CD14-positive monocyte (primary cell): Measurements from ENCODE around the gene EP400. TPM values are rescaled to one million over a fixed set of nuclear protein-coding genes. Genes with fewer than 3 reads are reported as not detected.

ENCODE experiments used
- DNase-seq, 3 donors: peaks; one replicate each; pipeline ENCODE4 v3.0.0-alpha.2; 2011 to 2022
- H2AFZ ChIP-seq: 2 replicates; pipeline ENCODE4 v1.6.0; 2012; ENCODE audit warnings: mild to moderate bottlenecking, low read depth, low read length, inconsistent platforms; ENCODE audit not compliant: insufficient read depth, poor library complexity, severe bottlenecking
- H3K27ac ChIP-seq, 2 donors: 1 replicate in 1 of 2; 2 replicates in 1 of 2; pipeline ENCODE4 v1.5.1; 2012 to 2013; ENCODE audit warnings: low read length in 2 of 2, control low read depth in 1 of 2, inconsistent platforms in 1 of 2, low read depth in 1 of 2, mild to moderate bottlenecking in 1 of 2
- H3K27me3 ChIP-seq, 2 donors: one replicate each; pipeline versions ENCODE4 v1.6.0 to v1.6.1; 2011 to 2013; ENCODE audit warnings: low read length in 2 of 2; ENCODE audit not compliant: control insufficient read depth in 2 of 2, insufficient read depth in 2 of 2
- H3K36me3 ChIP-seq, 2 donors: replicated peaks in 1 of 2; 1 replicate in 1 of 2; 2 replicates in 1 of 2; pipeline versions ENCODE4 v1.5.1 to v1.6.1; 2012 to 2013; ENCODE audit warnings: low read length in 2 of 2, control low read depth in 1 of 2, inconsistent platforms in 1 of 2, mild to moderate bottlenecking in 1 of 2; ENCODE audit not compliant: insufficient read depth in 2 of 2, control insufficient read depth in 1 of 2
- H3K4me1 ChIP-seq, 2 donors: 1 replicate in 1 of 2; 2 replicates in 1 of 2; pipeline versions ENCODE4 v1.5.1 to v1.6.1; 2012 to 2013; ENCODE audit warnings: low read length in 2 of 2, control low read depth in 1 of 2, inconsistent platforms in 1 of 2, mild to moderate bottlenecking in 1 of 2, moderate library complexity in 1 of 2; ENCODE audit not compliant: insufficient read depth in 2 of 2, control insufficient read depth in 1 of 2
- H3K4me2 ChIP-seq: replicated peaks from 2 replicates; pipeline ENCODE3; 2012; ENCODE audit warnings: low read length, moderate library complexity, mild to moderate bottlenecking; ENCODE audit not compliant: poor library complexity, severe bottlenecking; ENCODE audit errors: extremely low read depth
- H3K4me3 ChIP-seq, 3 experiments: fragments of 200-600 bp in 1 of 3; sonication (generic) in 1 of 3; replicated peaks in 1 of 3; 1 replicate in 2 of 3; 2 replicates in 1 of 3; pipeline ENCODE4 v1.5.1; 2011 to 2013; ENCODE audit warnings: low read length in 3 of 3, mild to moderate bottlenecking in 3 of 3, control low read depth in 2 of 3, low read depth in 2 of 3, inconsistent platforms in 1 of 3, moderate library complexity in 1 of 3
- H3K79me2 ChIP-seq: 2 replicates; pipeline ENCODE4 v1.6.0; 2012; ENCODE audit warnings: mild to moderate bottlenecking, control low read depth, inconsistent platforms, low read length, moderate library complexity; ENCODE audit not compliant: insufficient read depth
- H3K9ac ChIP-seq: 2 replicates; pipeline ENCODE4 v1.6.0; 2017; ENCODE audit warnings: low read length, mild to moderate bottlenecking; ENCODE audit not compliant: insufficient read depth, poor library complexity, severe bottlenecking
- H3K9me3 ChIP-seq, 2 donors: replicated peaks in 1 of 2; 1 replicate in 1 of 2; 2 replicates in 1 of 2; pipeline versions ENCODE4 v1.5.1 to v1.6.1; 2012 to 2013; ENCODE audit warnings: low read length in 2 of 2, control low read depth in 1 of 2; ENCODE audit not compliant: control insufficient read depth in 1 of 2, insufficient read depth in 1 of 2
- H4K20me1 ChIP-seq: 2 replicates; pipeline ENCODE4 v1.6.0; 2012; ENCODE audit warnings: mild to moderate bottlenecking, low read length, control low read depth, moderate library complexity; ENCODE audit not compliant: insufficient read depth
- H3K27ac Mint-ChIP-seq, 7 donors: one replicate each; pipeline ENCODE4 v1.8.0; 2020; ENCODE audit warnings: mild to moderate bottlenecking in 7 of 7, mixed read lengths in 7 of 7, moderate library complexity in 6 of 7, inconsistent platforms in 2 of 7
- H3K27me3 Mint-ChIP-seq, 3 donors: one replicate each; pipeline ENCODE4 v1.8.0; 2021 to 2022; ENCODE audit warnings: low read depth in 3 of 3, mild to moderate bottlenecking in 3 of 3, mixed read lengths in 3 of 3, moderate library complexity in 3 of 3, inconsistent platforms in 1 of 3
- H3K36me3 Mint-ChIP-seq, 2 donors: one replicate each; pipeline ENCODE4 v1.8.0; 2020; ENCODE audit warnings: mixed read lengths in 2 of 2, inconsistent platforms in 1 of 2, mild to moderate bottlenecking in 1 of 2
- H3K4me1 Mint-ChIP-seq: one replicate; pipeline ENCODE4 v1.8.0; 2020; ENCODE audit warnings: mild to moderate bottlenecking, mixed read lengths
- H3K4me3 Mint-ChIP-seq, 2 donors: one replicate each; pipeline ENCODE4 v1.8.0; 2020; ENCODE audit warnings: mild to moderate bottlenecking in 2 of 2, mixed read lengths in 2 of 2, moderate library complexity in 1 of 2
- H3K9me3 Mint-ChIP-seq, 7 donors: one replicate each; pipeline ENCODE4 v1.8.0; 2020 to 2022; ENCODE audit warnings: mixed read lengths in 7 of 7, mild to moderate bottlenecking in 6 of 7, moderate library complexity in 6 of 7, inconsistent platforms in 2 of 7
- WGBS: methylation state at CpG from one replicate; pipeline ENCODE4 v1.1.5; 2013; ENCODE audit warnings: missing lambda C conversion rate; ENCODE audit not compliant: insufficient coverage; 5-methylcytosine and 5-hydroxymethylcytosine counted together
- intact Hi-C, 2 donors: fragments of 100-400 bp; cut with micrococcal nuclease; formaldehyde crosslinking; loops; one replicate each; pipeline versions ENCODE4 v1.15.0 to v1.15.1; 2023
- polyA plus RNA-seq, 3 donors: library from polyadenylated mRNA; depleted of rRNA in 1 of 3; unstranded in 2 of 3; stranded (reverse) in 1 of 3; fragments of 300-500 nt in 2 of 3; fragments of >200 nt in 1 of 3; fragmentation: Illumina TruSeq in 2 of 3; gene quantifications; 1 replicate in 2 of 3; 2 replicates in 1 of 3; pipeline ENCODE4 v1.2.3, GENCODE V29; 2012 to 2021
- TF ChIP-seq, protein P1 (sequence below): fragments of 200-600 bp; IDR thresholded peaks from one replicate; pipeline ENCODE4 v1.8.0; 2022; ENCODE audit warnings: antibody characterized with exemption, mild to moderate bottlenecking

Gene EP400
- polyA plus RNA-seq, 3 donors, result 0.65 to 12.1 (median 0.81) TPM

DNA sequence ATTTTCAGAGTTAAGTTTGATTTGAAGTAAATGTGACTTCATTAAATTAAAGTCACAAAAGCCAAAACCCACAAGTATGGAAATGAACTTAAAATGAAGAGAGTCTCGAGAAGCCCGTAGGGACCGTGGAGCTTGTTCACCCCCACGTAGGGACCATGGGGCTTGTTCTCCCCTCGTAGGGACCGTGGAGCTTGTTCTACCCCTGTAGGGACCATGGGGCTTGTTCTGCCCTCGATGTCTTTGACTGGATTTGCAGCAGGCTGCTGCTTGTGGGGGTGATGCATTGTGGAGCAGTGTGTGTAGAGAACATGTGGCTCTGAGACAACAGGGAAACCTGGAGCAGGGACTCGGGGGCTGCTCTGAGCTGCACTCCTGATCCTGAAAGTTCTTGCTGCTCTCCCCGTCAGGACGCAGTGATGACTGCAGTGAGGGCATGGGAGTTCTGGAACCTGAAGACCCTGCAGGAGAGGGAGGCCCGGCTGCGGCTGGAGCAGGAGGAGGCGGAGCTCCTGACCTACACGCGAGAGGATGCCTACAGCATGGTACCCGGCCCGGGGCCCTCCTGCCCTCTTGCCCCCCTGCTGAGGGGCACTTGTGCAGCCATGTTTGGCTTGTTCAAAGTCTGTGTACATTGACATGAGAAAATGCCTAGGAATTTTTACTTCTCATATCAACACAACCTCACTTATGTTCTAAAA is 94.2 kb downstream of the EP400 start:
- Histone ChIP-seq H3K4me1 (no peaks in the 10 kb centered on the region), H3K27me3 (no peaks in the 10 kb centered on the region), H3K27ac (no peak overlapping the region), H3K4me3 (no peak overlapping the region), H3K36me3 (peaks cover 76 to 100% of the 10 kb centered on the region in 2 donors), H2AFZ (no peak overlapping the region), H3K9ac (no peak overlapping the region), H3K9me3 (no peaks in the 10 kb centered on the region), H3K79me2 (no peaks in the 10 kb centered on the region), H4K20me1 (peaks cover 3% of the 10 kb centered on the region), H3K4me2 (no peak overlapping the region)
- WGBS, result 97% methylated on average over 15 of the region's 17 CpGs
- no peaks in the 10 kb centered on the region for H3K4me1 Mint-ChIP-seq
- intact Hi-C loops, result no loop called here
- peaks cover 0 to 4% (median 0%) of the 10 kb centered on the region in 3 donors for H3K27me3 Mint-ChIP-seq
- DNase-seq, result no peak
- TF ChIP-seq, protein P1, sequence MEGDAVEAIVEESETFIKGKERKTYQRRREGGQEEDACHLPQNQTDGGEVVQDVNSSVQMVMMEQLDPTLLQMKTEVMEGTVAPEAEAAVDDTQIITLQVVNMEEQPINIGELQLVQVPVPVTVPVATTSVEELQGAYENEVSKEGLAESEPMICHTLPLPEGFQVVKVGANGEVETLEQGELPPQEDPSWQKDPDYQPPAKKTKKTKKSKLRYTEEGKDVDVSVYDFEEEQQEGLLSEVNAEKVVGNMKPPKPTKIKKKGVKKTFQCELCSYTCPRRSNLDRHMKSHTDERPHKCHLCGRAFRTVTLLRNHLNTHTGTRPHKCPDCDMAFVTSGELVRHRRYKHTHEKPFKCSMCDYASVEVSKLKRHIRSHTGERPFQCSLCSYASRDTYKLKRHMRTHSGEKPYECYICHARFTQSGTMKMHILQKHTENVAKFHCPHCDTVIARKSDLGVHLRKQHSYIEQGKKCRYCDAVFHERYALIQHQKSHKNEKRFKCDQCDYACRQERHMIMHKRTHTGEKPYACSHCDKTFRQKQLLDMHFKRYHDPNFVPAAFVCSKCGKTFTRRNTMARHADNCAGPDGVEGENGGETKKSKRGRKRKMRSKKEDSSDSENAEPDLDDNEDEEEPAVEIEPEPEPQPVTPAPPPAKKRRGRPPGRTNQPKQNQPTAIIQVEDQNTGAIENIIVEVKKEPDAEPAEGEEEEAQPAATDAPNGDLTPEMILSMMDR, result no peak
- no peak overlapping the region for H3K27ac Mint-ChIP-seq
- peaks cover 0 to 2% (median 0%) of the 10 kb centered on the region in 7 donors for H3K9me3 Mint-ChIP-seq
- no peak overlapping the region for H3K4me3 Mint-ChIP-seq
- H3K36me3 Mint-ChIP-seq, result peaks cover 83 to 92% of the 10 kb centered on the region in 2 donors

DNA sequence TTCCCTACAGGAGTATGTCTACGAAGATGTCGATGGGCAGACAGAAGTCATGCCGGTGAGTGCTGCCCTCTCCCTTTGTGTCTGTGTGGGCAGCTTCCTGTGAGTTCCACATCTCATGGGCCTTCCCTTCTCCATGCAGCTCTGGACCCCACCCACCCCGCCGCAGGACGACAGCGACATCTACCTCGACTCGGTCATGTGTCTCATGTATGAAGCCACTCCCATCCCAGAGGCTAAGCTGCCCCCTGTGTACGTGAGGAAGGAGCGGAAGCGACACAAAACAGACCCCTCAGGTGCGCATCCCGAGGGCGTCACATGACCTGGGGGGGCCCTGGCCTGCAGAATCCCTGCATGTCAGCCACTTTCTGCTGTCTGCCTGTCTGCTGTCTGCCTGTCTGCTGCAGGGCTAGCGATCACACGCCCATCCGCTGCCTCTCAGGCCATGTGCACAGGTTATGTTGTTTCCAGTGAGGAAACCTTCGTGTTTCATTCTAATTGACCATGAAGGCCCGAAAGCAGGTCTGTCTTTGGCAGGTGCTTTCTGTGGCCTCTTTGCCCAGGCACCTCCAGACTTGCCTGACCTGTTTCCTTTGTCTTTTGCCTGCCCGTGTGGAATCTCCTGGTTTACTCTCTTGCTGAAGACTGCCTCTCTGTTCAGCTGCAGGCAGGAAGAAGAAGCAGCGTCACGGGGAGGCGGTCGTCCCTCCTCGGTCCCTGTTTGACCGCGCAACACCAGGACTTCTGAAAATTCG is 95.1 kb downstream of the EP400 start:
- Histone ChIP-seq H3K27me3 (no peaks in the 10 kb centered on the region), H3K36me3 (peaks cover 77 to 100% of the 10 kb centered on the region in 2 donors), H3K79me2 (no peaks in the 10 kb centered on the region), H3K4me3 (no peak overlapping the region), H3K9me3 (no peaks in the 10 kb centered on the region), H4K20me1 (peaks cover 3% of the 10 kb centered on the region), H3K9ac (no peak overlapping the region), H3K4me1 (no peaks in the 10 kb centered on the region), H2AFZ (no peak overlapping the region), H3K27ac (no peak overlapping the region), H3K4me2 (no peak overlapping the region)
- no peaks in the 10 kb centered on the region for H3K9me3 Mint-ChIP-seq
- intact Hi-C loops, result no loop called here
- no peak overlapping the region for H3K4me3 Mint-ChIP-seq
- no peak for DNase-seq
- H3K36me3 Mint-ChIP-seq, result peaks cover 84 to 91% of the 10 kb centered on the region in 2 donors
- H3K4me1 Mint-ChIP-seq, result no peaks in the 10 kb centered on the region
- peak overlapping the region in 1 of 7 donors; percentile 26 for H3K27ac Mint-ChIP-seq
- 98% methylated on average over 27 of the region's 29 CpGs for WGBS
- H3K27me3 Mint-ChIP-seq, result peaks cover 0 to 4% (median under 1%) of the 10 kb centered on the region in 3 donors
- TF ChIP-seq, protein P1, result no peak
